ENCODE results near the gene CTBP2. TPM values are rescaled to one million over a fixed set of nuclear protein-coding genes. Genes with fewer than 3 reads are reported as not detected.

CTBP2 gene
- total RNA-seq, 1 donor from 2014 or later, result 0.16 TPM

GRCh38 chr10:125111118-125111727, 49.1 kb downstream of the CTBP2 start:
- H3K4me1 Mint-ChIP-seq, result no peaks in the 10 kb centered on the region
- DNase-seq, result no peak
- H3K9me3 Mint-ChIP-seq, result no peaks in the 10 kb centered on the region
- H3K36me3 Mint-ChIP-seq (ENCODE audit: low read depth), result no peaks in the 10 kb centered on the region
- H3K27me3 Mint-ChIP-seq, result no peaks in the 10 kb centered on the region
- intact Hi-C loops (cut with micrococcal nuclease), result no loop called here
- no peak overlapping the region for H3K4me3 Mint-ChIP-seq
- H3K27ac Mint-ChIP-seq, result no peak overlapping the region

DNA sequence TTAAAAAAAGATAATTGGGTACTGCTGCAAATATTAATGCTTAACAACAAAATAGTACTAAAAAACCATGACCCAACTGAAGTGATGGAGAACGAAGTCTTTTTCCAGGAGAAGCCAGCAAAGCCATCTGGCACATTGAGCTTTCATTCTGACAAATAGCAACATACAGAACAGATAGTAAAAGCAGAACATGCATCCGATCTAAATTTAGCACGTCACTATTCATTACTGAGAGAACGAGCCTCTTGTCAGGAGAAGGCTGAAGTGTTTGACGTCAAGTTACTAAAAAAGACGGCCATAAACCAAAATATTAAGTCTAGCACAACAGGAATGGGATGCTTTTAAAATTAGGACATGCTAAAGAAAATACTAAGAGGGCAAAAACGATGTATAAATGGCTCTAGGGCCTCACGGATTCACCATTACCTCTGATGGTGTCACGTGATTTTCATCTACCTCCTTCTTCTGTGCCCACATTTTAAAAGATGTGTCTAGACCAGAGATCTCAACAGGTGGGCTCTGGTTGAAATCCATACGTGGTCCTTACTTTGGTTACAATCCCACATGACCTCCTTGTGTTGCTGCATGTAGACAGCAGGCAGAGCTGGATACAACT, 52.3 kb downstream of the CTBP2 start:
- no peak overlapping the region for H3K27ac Mint-ChIP-seq
- no peak overlapping the region for H3K4me3 Mint-ChIP-seq
- H3K27me3 Mint-ChIP-seq, result no peaks in the 10 kb centered on the region
- no peaks in the 10 kb centered on the region for H3K9me3 Mint-ChIP-seq
- intact Hi-C loops (cut with micrococcal nuclease), result no loop called here
- no peaks in the 10 kb centered on the region for H3K4me1 Mint-ChIP-seq
- no peaks in the 10 kb centered on the region for H3K36me3 Mint-ChIP-seq (ENCODE audit: low read depth)
- DNase-seq, result no peak

DNA sequence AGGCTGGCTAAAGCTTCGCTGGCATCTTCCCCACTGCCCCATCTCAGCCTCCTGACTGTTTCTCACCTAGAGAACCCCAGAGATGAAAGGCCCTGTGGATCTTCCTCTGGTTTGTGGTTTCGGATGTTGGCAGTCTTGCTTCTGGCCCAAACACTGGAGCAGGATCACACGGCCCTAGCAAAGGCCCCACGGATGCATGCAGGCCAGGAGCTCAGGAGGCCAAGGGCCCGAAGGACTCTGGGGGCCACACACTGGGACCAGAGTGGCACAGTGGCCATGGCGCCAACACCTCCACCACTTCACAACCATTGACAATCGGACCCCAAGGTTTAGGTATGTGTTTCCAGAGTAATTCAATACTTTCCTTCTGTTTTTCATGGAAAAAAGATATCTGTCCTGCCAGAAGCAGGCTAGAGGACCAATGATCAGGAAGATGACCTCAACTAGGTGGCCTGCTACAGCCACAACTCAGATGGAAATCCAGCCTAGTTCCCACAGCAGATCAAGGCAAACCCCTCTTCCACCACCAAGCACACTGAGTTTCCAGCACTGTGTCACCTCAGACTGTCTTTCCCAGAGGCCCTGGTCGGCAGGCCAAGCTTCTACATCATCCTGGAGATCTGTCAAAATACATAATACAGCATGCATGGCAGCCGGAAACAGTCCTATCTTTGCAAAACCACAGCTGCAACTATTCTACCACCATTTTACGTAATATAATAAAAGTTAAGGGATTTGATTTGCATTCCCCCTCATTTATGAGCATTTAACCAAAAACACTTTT, 53.0 kb downstream of the CTBP2 start:
- no peak overlapping the region for H3K27ac Mint-ChIP-seq
- H3K4me1 Mint-ChIP-seq, result no peaks in the 10 kb centered on the region
- intact Hi-C loops (cut with micrococcal nuclease), result no loop called here
- no peaks in the 10 kb centered on the region for H3K9me3 Mint-ChIP-seq
- H3K4me3 Mint-ChIP-seq, result no peak overlapping the region
- no peaks in the 10 kb centered on the region for H3K27me3 Mint-ChIP-seq
- H3K36me3 Mint-ChIP-seq (ENCODE audit: low read depth), result no peaks in the 10 kb centered on the region
- no peak for DNase-seq

- Mint-ChIP-seq H3K36me3 (ENCODE audit: low read depth) (no peaks in the 10 kb centered on the region), H3K27ac (no peak overlapping the region), H3K27me3 (no peaks in the 10 kb centered on the region), H3K9me3 (no peaks in the 10 kb centered on the region), H3K4me1 (no peaks in the 10 kb centered on the region), H3K4me3 (no peak overlapping the region)
- DNase-seq, result no peak
- intact Hi-C loops (cut with micrococcal nuclease), result no loop called here
Measured at GRCh38 chr10:125106586-125106985, 53.8 kb downstream of the CTBP2 start.

GRCh38 chr10:125105706-125106255, 54.6 kb downstream of the CTBP2 start:
- Mint-ChIP-seq H3K27ac (no peak overlapping the region), H3K27me3 (no peaks in the 10 kb centered on the region), H3K4me1 (no peaks in the 10 kb centered on the region), H3K36me3 (ENCODE audit: low read depth) (no peaks in the 10 kb centered on the region), H3K9me3 (no peaks in the 10 kb centered on the region), H3K4me3 (no peak overlapping the region)
- intact Hi-C loops (cut with micrococcal nuclease), result no loop called here
- DNase-seq, result no peak

- H3K4me3 Mint-ChIP-seq, result no peak overlapping the region
- no peaks in the 10 kb centered on the region for H3K27me3 Mint-ChIP-seq
- H3K27ac Mint-ChIP-seq, result no peak overlapping the region
- DNase-seq, result no peak
- no peaks in the 10 kb centered on the region for H3K4me1 Mint-ChIP-seq
- intact Hi-C loops (cut with micrococcal nuclease), result no loop called here
- H3K36me3 Mint-ChIP-seq (ENCODE audit: low read depth), result no peaks in the 10 kb centered on the region
- no peaks in the 10 kb centered on the region for H3K9me3 Mint-ChIP-seq
Measured at GRCh38 chr10:125105155-125105554, 55.2 kb downstream of the CTBP2 start.

DNA sequence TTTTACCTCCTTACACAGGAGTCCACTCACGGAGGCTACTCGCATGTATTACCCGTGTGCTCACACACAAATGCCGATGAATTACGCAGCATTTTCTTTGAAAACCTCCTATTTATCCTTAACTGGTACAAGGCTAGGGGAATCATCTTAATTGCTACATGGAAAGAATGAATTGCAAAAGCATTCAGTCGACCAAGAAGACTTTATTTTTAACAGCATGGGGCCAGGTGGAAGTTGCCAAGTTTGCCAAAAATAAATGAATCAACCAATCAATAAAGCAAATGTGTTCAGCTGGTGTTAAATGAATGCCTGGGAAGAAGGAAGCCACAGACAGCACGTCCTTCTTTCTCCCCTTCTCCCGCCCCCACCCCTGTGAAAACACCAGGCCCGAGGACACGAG, 55.8 kb downstream of the CTBP2 start:
- no peak for DNase-seq
- Mint-ChIP-seq H3K4me3 (no peak overlapping the region), H3K4me1 (no peaks in the 10 kb centered on the region), H3K27ac (no peak overlapping the region), H3K36me3 (ENCODE audit: low read depth) (no peaks in the 10 kb centered on the region), H3K27me3 (no peaks in the 10 kb centered on the region), H3K9me3 (no peaks in the 10 kb centered on the region)
- intact Hi-C loops (cut with micrococcal nuclease), result no loop called here

GRCh38 chr10:125103924-125104323, 56.4 kb downstream of the CTBP2 start:
- H3K27me3 Mint-ChIP-seq, result no peaks in the 10 kb centered on the region
- H3K4me3 Mint-ChIP-seq, result no peak overlapping the region
- intact Hi-C loops (cut with micrococcal nuclease), result no loop called here
- H3K27ac Mint-ChIP-seq, result no peak overlapping the region
- DNase-seq, result no peak
- H3K4me1 Mint-ChIP-seq, result no peaks in the 10 kb centered on the region
- H3K36me3 Mint-ChIP-seq (ENCODE audit: low read depth), result no peaks in the 10 kb centered on the region
- H3K9me3 Mint-ChIP-seq, result no peaks in the 10 kb centered on the region

DNA sequence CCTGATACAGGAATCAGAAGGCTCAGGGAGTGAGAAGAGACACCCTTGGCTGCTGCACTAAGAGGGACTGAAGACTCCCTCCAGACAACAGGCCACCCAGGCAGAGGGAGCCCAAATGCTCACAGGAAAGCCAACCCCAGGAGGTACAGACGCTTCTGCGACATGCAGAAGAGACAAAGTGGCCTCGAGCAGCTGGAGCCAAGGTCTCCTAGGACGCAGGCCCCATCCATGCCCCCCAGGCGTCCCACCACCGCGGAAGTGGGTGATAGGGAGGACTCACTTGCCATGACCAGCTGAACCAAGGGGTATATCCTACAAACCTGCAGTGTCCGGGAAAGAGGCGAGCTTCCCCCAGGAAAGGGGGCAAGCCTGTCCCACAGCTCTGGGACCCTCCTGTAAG, 56.9 kb downstream of the CTBP2 start:
- Mint-ChIP-seq H3K36me3 (ENCODE audit: low read depth) (no peaks in the 10 kb centered on the region), H3K4me3 (no peak overlapping the region), H3K4me1 (no peaks in the 10 kb centered on the region), H3K9me3 (no peaks in the 10 kb centered on the region), H3K27ac (no peak overlapping the region), H3K27me3 (no peaks in the 10 kb centered on the region)
- intact Hi-C loops (cut with micrococcal nuclease), result no loop called here
- DNase-seq, result no peak

DNA sequence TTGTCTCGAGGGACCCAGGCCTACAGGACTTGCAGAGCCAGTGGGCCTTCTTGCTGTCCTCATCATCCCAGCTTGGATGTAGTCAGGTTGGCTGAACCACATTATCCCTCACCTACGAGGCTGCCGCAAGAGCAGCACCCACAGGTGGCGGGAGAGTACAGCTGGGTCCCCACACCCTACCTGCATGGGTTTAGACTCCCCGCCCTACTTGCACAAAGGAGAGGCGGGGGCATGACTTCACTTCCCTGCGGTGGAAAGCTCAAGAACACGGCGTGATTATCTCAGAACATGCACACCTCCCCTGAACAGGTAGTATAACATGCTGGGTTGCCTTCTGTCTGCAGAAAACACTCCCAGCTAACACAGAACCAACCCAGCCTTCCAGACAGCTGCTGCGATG, 57.5 kb downstream of the CTBP2 start:
- Mint-ChIP-seq H3K27me3 (no peaks in the 10 kb centered on the region), H3K4me3 (no peak overlapping the region), H3K9me3 (no peaks in the 10 kb centered on the region), H3K36me3 (ENCODE audit: low read depth) (no peaks in the 10 kb centered on the region), H3K27ac (no peak overlapping the region), H3K4me1 (no peaks in the 10 kb centered on the region)
- intact Hi-C loops (cut with micrococcal nuclease), result no loop called here
- DNase-seq, result no peak

GRCh38 chr10:125102246-125102645, 58.1 kb downstream of the CTBP2 start:
- H3K4me1 Mint-ChIP-seq, result no peaks in the 10 kb centered on the region
- no peak for DNase-seq

DNA sequence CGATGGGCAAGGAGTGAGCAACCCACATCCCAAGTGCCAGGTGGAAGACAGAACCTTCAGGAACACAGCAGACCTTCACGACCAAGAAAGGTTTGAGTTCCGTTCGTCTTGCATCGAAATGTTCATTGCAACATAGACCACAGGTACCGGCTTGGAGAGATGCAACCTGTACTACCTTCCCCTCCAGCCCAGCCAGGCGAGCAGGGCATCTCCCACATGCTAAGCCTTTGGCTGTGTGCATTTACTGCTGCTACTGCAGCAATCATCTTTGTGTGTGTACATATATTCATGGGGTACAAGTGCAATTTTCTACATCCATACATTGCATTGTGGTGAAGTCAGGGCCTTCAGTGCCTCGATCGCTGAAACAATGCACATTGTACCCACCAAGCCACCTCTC, 58.8 kb downstream of the CTBP2 start:
- DNase-seq, result no peak

More at GRCh38 chr10:125102246-125102645, 58.1 kb downstream of the CTBP2 start:
- Mint-ChIP-seq H3K9me3 (no peaks in the 10 kb centered on the region), H3K27ac (no peak overlapping the region), H3K27me3 (no peaks in the 10 kb centered on the region), H3K4me3 (no peak overlapping the region), H3K36me3 (ENCODE audit: low read depth) (no peaks in the 10 kb centered on the region)
- intact Hi-C loops (cut with micrococcal nuclease), result no loop called here

GRCh38 chr10:125101049-125101448, 59.3 kb downstream of the CTBP2 start:
- Mint-ChIP-seq H3K27me3 (no peaks in the 10 kb centered on the region), H3K27ac (no peak overlapping the region), H3K9me3 (no peaks in the 10 kb centered on the region), H3K36me3 (ENCODE audit: low read depth) (no peaks in the 10 kb centered on the region), H3K4me3 (no peak overlapping the region), H3K4me1 (no peaks in the 10 kb centered on the region)
- intact Hi-C loops (cut with micrococcal nuclease), result no loop called here
- DNase-seq, result no peak

More for the DNA sequence above, 58.8 kb downstream of the CTBP2 start:
- Mint-ChIP-seq H3K9me3 (no peaks in the 10 kb centered on the region), H3K27me3 (no peaks in the 10 kb centered on the region), H3K4me3 (no peak overlapping the region), H3K27ac (no peak overlapping the region), H3K4me1 (no peaks in the 10 kb centered on the region), H3K36me3 (ENCODE audit: low read depth) (no peaks in the 10 kb centered on the region)
- intact Hi-C loops (cut with micrococcal nuclease), result no loop called here

DNA sequence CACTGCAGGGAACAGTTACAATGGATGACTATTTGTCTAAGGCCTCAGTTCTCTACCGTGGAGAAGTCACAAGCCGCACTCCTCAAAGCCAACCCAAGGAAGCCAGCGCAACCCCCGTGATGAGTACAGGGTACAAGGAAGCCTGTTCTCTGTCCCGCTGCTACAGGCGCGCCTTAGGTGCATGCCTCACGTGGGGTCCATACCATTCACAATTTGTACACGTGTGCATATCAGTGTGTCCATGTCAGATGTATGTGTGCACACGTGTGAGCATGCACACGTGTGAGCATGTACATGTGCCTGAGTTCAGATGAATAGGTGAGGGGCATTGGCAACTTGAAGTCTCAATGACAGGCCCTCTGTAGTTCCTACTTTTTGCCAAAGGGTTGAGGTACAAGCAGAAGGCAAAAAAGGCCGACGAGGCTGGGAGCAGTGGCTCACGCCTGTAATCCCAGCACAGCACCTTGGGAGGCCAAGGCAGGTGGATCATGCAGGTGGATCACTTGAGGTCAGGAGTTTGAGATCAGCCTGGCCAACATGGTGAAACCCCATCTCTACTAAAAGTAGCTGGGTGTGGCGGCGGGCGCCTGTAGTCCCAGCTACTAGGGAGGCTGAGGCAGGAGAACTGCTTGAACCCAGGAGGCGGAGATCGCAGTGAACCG, 62.8 kb downstream of the CTBP2 start:
- no peaks in the 10 kb centered on the region for H3K36me3 Mint-ChIP-seq (ENCODE audit: low read depth)
- H3K27ac Mint-ChIP-seq, result no peak overlapping the region
- H3K4me3 Mint-ChIP-seq, result no peak overlapping the region
- no peaks in the 10 kb centered on the region for H3K4me1 Mint-ChIP-seq
- no peaks in the 10 kb centered on the region for H3K9me3 Mint-ChIP-seq
- H3K27me3 Mint-ChIP-seq, result no peaks in the 10 kb centered on the region
- intact Hi-C loops (cut with micrococcal nuclease), result no loop called here
- DNase-seq, result no peak

Data from activated CD4-positive, alpha-beta T cell treated with anti-CD3 and anti-CD28 coated beads, Interleukin-2, amount 10 ng/mL, durations not matched to agents 24 days and 14 days (primary cell).